AG09319 (cell line): ENCODE measurements around the gene CADM2.
"Not testable (repeated sequence)": the region's sequence is repeated elsewhere in the genome, so short reads cannot be mapped to it uniquely, and the experiment has no call there.

Experiments
- DNase-seq: peaks from one replicate; pipeline ENCODE4 v3.0.0-alpha.2; 2010; ENCODE audit warnings: low read depth; ENCODE audit errors: extremely low read depth
- CTCF ChIP-seq: IDR thresholded peaks from 2 replicates; pipeline ENCODE4 v1.5.1; 2011; ENCODE audit warnings: low read depth, mild to moderate bottlenecking, inconsistent platforms, low read length, moderate library complexity

CADM2 gene

DNA sequence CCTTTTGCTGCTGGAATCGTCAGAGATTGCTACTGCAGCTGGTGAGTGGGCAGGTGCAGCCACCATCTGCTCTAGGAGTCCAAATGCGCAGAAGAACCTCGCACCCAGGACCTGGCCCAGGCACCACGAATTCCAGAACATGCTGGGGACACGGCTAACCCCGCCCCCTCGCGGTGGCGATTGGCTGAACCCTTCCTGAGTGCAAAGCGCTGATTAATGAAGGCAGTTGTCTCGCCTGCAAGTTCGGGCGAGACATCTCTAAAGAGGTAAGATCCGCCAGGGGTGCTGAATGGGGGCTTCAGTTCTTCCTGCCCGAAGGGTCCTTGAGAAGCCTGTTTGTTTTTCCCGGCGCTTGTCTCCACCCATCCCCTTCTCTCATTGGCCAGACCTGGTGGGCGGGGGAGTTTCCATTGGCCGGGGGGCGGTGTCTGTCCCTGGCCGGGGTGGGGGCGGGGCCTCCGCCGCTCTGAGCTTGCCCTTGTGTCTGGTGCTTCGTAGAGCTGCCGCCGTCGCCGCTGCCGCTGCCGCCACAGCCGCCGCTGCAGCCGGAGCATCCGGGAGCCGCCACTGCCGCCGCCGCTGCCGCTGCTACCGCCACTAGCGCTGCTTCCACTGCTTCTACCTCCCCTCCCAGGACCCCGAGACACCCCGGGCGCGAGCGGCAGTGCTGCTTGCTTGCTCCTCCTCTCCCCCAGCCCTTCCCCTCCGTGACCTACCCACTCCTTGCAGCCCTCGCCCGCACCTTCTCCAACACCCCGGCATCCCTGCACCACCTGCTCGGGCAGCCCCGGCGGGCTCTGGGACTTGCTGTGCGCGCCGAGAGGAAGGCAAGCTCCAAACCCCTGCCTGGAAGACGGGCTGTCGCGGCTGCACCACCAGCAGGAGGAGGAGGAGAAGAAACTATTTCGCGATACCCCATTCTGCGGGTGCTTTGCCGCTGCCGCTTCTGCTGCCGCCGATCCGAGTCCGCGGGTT is at the start of gene CADM2:
TSS of gene CADM2 (plus strand) at position 495 of the 975 bp plus-strand sequence.
- DNase-seq: peak; percentile 12
- no peak for TF ChIP-seq CTCF

- not testable (repeated sequence) for DNase-seq
Observed at GRCh38 chr3:84918592-84918991, 40.2 kb upstream of the CADM2 start.

- no peak for DNase-seq
- TF ChIP-seq CTCF: no peak
Observed at GRCh38 chr3:84922682-84923081, 36.1 kb upstream of the CADM2 start.

GRCh38 chr3:84925571-84925970 is 33.2 kb upstream of the CADM2 start:
- no peak for TF ChIP-seq CTCF
- DNase-seq: no peak

GRCh38 chr3:84943379-84943778 is 15.4 kb upstream of the CADM2 start:
- DNase-seq: no peak
- TF ChIP-seq CTCF: no peak

DNA sequence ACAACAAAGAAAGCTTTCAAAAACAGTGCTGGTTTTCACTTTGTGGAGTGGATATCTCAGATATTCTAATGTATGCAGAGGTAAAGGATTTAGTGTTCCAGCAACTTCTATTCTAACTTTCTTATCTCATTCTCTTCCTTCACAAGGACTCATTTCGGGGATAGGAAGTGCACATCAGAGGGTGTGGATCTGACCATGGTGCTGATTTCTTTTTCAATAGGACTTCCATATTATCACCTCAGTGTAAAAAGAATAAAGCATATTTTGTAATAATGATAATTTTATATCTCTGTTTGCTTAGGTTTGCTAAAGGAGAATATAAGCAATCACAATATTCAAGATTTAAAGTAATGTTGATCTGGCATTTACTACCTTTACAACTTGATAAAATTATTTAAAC is 12.5 kb upstream of the CADM2 start:
- DNase-seq: no peak
- TF ChIP-seq CTCF: no peak

- TF ChIP-seq CTCF: no peak
- DNase-seq: no peak
Observed at GRCh38 chr3:84959470-84960271, 882 bp downstream of the CADM2 start.
